Activated T-cell treated with anti-CD3 and anti-CD28 coated beads, Interleukin-2, amount 50 U/mL, for 72 hours (primary cell): Measurements from ENCODE around the gene VWA8. TPM values are rescaled to one million over a fixed set of nuclear protein-coding genes. Genes with fewer than 3 reads are reported as not detected.
"Not testable (repeated sequence)": the region's sequence is repeated elsewhere in the genome, so short reads cannot be mapped to it uniquely, and the experiment has no call there.

Experiments
- ATAC-seq, 2 donors: fragments of 150-1000 bp; cut with Tn5 transposase; replicated peaks in 1 of 2; 2 replicates each; pipeline ENCODE4 v1.10.0; 2021; ENCODE audit warnings: moderate library complexity in 2 of 2, mild to moderate bottlenecking in 1 of 2
- DNase-seq, 2 donors: peaks; one replicate each; pipeline ENCODE4 v3.0.0; 2021 to 2022; ENCODE audit warnings: mixed read lengths in 1 of 2
- H3K27ac Mint-ChIP-seq: one replicate; pipeline ENCODE4 v1.8.0; 2022; ENCODE audit warnings: mild to moderate bottlenecking, moderate library complexity, mixed read lengths
- H3K27me3 Mint-ChIP-seq: one replicate; pipeline ENCODE4 v1.8.0; 2022; ENCODE audit warnings: low read depth, mixed read lengths
- H3K36me3 Mint-ChIP-seq, 2 donors: one replicate each; pipeline ENCODE4 v1.8.0; 2022; ENCODE audit warnings: mixed read lengths in 2 of 2, mild to moderate bottlenecking in 1 of 2; ENCODE audit not compliant: insufficient read depth in 2 of 2
- H3K4me1 Mint-ChIP-seq: one replicate; pipeline ENCODE4 v1.8.0; 2022; ENCODE audit warnings: low read depth, mixed read lengths
- H3K4me3 Mint-ChIP-seq, 2 donors: one replicate each; pipeline ENCODE4 v1.8.0; 2022; ENCODE audit warnings: mild to moderate bottlenecking in 2 of 2, mixed read lengths in 2 of 2, moderate library complexity in 2 of 2
- H3K9me3 Mint-ChIP-seq, 2 donors: one replicate each; pipeline ENCODE4 v1.8.0; 2022; ENCODE audit warnings: mixed read lengths in 2 of 2
- total RNA-seq, 2 donors: library from RNA; stranded (reverse); gene quantifications; one replicate each; pipeline ENCODE4 v1.2.3, GENCODE V29; 2022

Gene VWA8
- total RNA-seq, 2 donors from 2014 or later, result 25.6 to 35.0 TPM

GRCh38 chr13:41956272-41956671, 4.6 kb downstream of the VWA8 start:
- H3K27ac Mint-ChIP-seq, result no peak overlapping the region
- H3K4me3 Mint-ChIP-seq, result no peak overlapping the region
- no peak for DNase-seq
- peaks cover 3 to 4% of the 10 kb centered on the region in 2 donors for H3K36me3 Mint-ChIP-seq
- H3K27me3 Mint-ChIP-seq, result no peaks in the 10 kb centered on the region
- no peak for ATAC-seq
- peaks cover 41% of the 10 kb centered on the region for H3K4me1 Mint-ChIP-seq
- H3K9me3 Mint-ChIP-seq, result no peaks in the 10 kb centered on the region

- Mint-ChIP-seq H3K9me3 (no peaks in the 10 kb centered on the region), H3K4me1 (peaks cover 40% of the 10 kb centered on the region), H3K36me3 (peaks cover 3 to 5% of the 10 kb centered on the region in 2 donors), H3K27ac (no peak overlapping the region), H3K4me3 (no peak overlapping the region), H3K27me3 (no peaks in the 10 kb centered on the region)
- DNase-seq (no peak), ATAC-seq (peak in 1 of 2 donors; percentile 29)
Measured at GRCh38 chr13:41955605-41956004, 5.3 kb downstream of the VWA8 start.

DNA sequence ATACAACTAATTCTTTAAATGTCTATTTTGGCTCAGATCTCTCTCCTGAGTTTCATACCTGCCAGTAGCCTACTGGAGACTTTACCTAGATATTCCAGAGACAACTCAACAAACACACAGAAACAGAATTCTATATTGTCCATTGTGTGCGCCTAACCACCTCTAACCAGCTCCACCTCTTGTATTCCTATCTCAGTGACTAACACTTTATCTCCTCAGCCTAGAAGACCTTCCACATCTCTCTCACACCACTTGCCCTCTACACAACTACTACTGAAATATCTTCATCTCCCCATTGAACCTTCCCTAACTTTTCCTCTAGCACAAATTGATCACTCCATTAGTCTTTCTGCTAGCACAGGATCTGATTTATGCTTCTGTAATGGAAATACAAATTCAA, 6.7 kb downstream of the VWA8 start:
- H3K4me1 Mint-ChIP-seq, result peaks cover 30% of the 10 kb centered on the region
- H3K4me3 Mint-ChIP-seq, result no peak overlapping the region
- ATAC-seq, result no peak
- DNase-seq, result no peak
- peak overlapping the region; percentile 7 for H3K27ac Mint-ChIP-seq
- peaks cover 3 to 7% of the 10 kb centered on the region in 2 donors for H3K36me3 Mint-ChIP-seq
- H3K27me3 Mint-ChIP-seq, result no peaks in the 10 kb centered on the region
- H3K9me3 Mint-ChIP-seq, result no peaks in the 10 kb centered on the region

- no peak for DNase-seq
- ATAC-seq, result no peak
- Mint-ChIP-seq H3K4me1 (peaks cover 15% of the 10 kb centered on the region), H3K27me3 (no peaks in the 10 kb centered on the region), H3K4me3 (no peak overlapping the region), H3K27ac (peak overlapping the region; percentile 7), H3K9me3 (no peaks in the 10 kb centered on the region), H3K36me3 (peaks cover 3 to 17% of the 10 kb centered on the region in 2 donors)
Measured at GRCh38 chr13:41952749-41953148, 8.2 kb downstream of the VWA8 start.

DNA sequence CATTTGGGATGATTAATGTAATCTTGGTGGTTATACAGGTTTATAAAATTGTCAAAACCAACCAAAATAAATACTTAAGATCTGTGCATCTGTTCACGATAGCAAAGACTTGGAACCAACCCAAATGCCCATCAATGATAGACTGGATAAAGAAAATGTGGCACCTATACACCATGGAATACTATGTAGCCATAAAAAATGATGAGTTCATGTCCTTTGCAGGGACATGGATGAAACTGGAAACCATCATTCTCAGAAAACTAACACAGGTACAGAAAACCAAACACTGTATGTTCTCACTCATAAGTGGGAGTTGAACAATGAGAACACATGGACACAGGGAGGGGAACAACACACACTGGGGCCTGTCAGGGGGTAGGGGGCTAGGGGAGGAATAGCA, 11.8 kb downstream of the VWA8 start:
- Mint-ChIP-seq H3K4me1 (peaks cover 12% of the 10 kb centered on the region), H3K36me3 (peaks cover 21 to 42% of the 10 kb centered on the region in 2 donors)
- H3K27ac Mint-ChIP-seq, DNase-seq, H3K9me3 Mint-ChIP-seq, H3K4me3 Mint-ChIP-seq, ATAC-seq, H3K27me3 Mint-ChIP-seq: not testable (repeated sequence)

DNA sequence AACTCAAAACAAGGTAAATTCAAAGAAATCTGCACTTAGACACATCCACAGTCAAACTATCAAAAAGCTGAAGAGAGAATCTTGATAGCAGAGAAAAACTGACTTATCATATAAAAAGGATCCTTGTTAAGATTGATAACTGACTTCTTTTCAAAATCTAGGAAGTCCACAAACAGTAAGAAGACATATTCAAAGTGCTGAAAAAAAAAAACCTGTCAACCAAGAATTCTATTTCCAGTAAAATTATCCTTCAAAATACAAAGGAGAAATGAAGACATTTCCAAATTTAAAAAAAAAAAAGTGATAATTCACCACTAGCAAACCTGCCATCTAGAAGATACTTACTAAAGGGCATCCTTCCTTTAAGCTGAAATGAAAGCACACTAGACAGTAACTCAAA, 15.0 kb downstream of the VWA8 start:
- ATAC-seq, result no peak
- DNase-seq, result no peak
- no peak overlapping the region for H3K27ac Mint-ChIP-seq
- no peaks in the 10 kb centered on the region for H3K4me1 Mint-ChIP-seq
- no peak overlapping the region for H3K4me3 Mint-ChIP-seq
- H3K9me3 Mint-ChIP-seq, result peaks cover 6 to 9% of the 10 kb centered on the region in 2 donors
- H3K36me3 Mint-ChIP-seq, result peaks cover 21 to 41% of the 10 kb centered on the region in 2 donors
- H3K27me3 Mint-ChIP-seq, result no peaks in the 10 kb centered on the region

- no peak for DNase-seq
- ATAC-seq, result no peak
- H3K4me3 Mint-ChIP-seq, result no peak overlapping the region
- peaks cover 21 to 39% of the 10 kb centered on the region in 2 donors for H3K36me3 Mint-ChIP-seq
- H3K9me3 Mint-ChIP-seq, result peaks cover 6 to 9% of the 10 kb centered on the region in 2 donors
- peaks cover 9% of the 10 kb centered on the region for H3K4me1 Mint-ChIP-seq
- H3K27ac Mint-ChIP-seq, result peak overlapping the region; percentile 11
- H3K27me3 Mint-ChIP-seq, result no peaks in the 10 kb centered on the region
Measured at GRCh38 chr13:41944635-41945397, 16.1 kb downstream of the VWA8 start.

DNA sequence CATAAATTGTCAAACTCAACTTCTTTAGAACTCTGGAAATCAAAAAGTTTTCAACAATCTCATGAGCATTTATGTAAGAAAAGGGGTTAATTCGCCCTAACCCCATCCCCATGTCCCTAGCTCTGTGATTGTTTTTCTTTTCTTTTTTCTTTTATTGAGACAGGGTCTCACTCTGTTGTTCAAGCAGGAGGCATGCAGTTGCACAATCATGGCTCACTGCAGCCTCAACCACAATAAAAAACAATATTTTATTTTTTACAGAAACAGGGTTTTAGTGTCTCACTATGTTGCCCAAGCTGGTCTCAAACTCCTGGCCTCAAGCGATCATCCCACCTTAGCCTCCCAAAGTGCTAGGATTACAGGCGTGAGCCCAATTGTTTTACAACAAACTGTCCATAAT, 16.7 kb downstream of the VWA8 start:
- H3K4me3 Mint-ChIP-seq, result no peak overlapping the region
- no peak overlapping the region for H3K27ac Mint-ChIP-seq
- ATAC-seq (no peak), DNase-seq (no peak)
- peaks cover 9% of the 10 kb centered on the region for H3K4me1 Mint-ChIP-seq
- no peaks in the 10 kb centered on the region for H3K27me3 Mint-ChIP-seq
- peaks cover 21 to 38% of the 10 kb centered on the region in 2 donors for H3K36me3 Mint-ChIP-seq
- peaks cover 6 to 9% of the 10 kb centered on the region in 2 donors for H3K9me3 Mint-ChIP-seq

DNA sequence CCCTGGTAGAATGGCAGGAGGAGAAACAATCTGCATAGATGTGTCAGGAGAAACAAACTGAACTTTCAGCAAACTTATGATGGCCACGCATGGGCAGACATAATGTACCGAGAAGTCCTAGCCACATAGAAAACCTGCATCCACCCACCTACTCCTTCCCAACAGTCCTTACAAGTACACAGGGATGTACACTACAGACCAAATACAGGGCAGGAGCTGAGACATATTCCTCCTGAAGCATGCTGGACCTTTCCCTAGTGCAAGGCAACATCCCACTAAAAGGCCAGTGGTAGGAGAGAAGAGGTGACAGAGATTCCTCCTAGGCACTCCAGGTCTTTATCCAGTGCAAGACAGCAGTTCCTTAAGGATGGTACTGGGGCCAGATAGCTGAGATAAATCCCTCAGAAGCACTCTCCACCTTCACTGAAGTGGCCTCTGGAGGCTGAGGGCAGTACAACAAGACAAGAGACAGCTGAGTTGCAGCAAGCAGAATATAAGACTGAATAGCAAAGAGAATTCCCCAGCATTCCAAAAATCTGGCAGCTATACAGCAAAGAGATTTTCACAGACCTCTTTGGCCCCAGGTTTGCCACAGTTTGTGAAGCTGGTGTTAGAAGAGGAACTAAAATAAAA, 18.3 kb downstream of the VWA8 start:
- Mint-ChIP-seq H3K4me3 (no peak overlapping the region), H3K4me1 (peaks cover 9% of the 10 kb centered on the region), H3K9me3 (peaks cover 6 to 9% of the 10 kb centered on the region in 2 donors), H3K36me3 (peaks cover 21 to 30% of the 10 kb centered on the region in 2 donors), H3K27ac (no peak overlapping the region), H3K27me3 (no peaks in the 10 kb centered on the region)
- DNase-seq, result no peak
- no peak for ATAC-seq

GRCh38 chr13:41941174-41941573, 19.7 kb downstream of the VWA8 start:
- H3K27ac Mint-ChIP-seq, result no peak overlapping the region
- no peaks in the 10 kb centered on the region for H3K27me3 Mint-ChIP-seq
- no peak for DNase-seq
- peaks cover 9% of the 10 kb centered on the region for H3K4me1 Mint-ChIP-seq
- H3K9me3 Mint-ChIP-seq, result peaks cover 0 to 2% of the 10 kb centered on the region in 2 donors
- H3K36me3 Mint-ChIP-seq, result peaks cover 11 to 20% of the 10 kb centered on the region in 2 donors
- H3K4me3 Mint-ChIP-seq, result no peak overlapping the region
- no peak for ATAC-seq

DNA sequence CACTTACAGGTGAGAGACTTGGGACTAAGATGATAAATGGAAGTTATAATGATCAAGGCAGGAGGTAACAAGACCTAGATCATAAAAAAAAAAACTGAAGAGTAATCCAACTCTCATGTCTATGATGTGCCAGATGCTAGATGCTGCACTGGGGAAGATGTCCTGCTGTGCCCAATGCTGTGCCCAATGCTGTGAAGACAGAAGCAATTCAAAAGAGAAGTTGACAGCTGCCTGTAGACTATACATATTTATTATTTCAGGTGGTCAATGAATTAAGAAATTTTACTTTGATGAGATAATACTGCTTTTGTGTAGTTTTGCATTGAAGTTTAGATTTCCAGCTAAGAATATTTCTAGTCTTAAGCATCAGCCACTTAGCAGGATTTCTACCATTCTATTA, 21.5 kb downstream of the VWA8 start:
- Mint-ChIP-seq H3K27me3 (no peaks in the 10 kb centered on the region), H3K27ac (no peak overlapping the region), H3K4me3 (no peak overlapping the region), H3K4me1 (peaks cover 9% of the 10 kb centered on the region), H3K9me3 (no peaks in the 10 kb centered on the region), H3K36me3 (peaks cover 0 to 6% of the 10 kb centered on the region in 2 donors)
- DNase-seq, result no peak
- no peak for ATAC-seq

GRCh38 chr13:41938918-41939317, 22.0 kb downstream of the VWA8 start:
- Mint-ChIP-seq H3K9me3 (no peaks in the 10 kb centered on the region), H3K27ac (no peak overlapping the region), H3K4me3 (no peak overlapping the region), H3K4me1 (peaks cover 9% of the 10 kb centered on the region), H3K27me3 (no peaks in the 10 kb centered on the region), H3K36me3 (peaks cover 0 to 7% of the 10 kb centered on the region in 2 donors)
- no peak for DNase-seq
- ATAC-seq, result no peak

GRCh38 chr13:41937388-41937787, 23.5 kb downstream of the VWA8 start:
- Mint-ChIP-seq H3K27ac (no peak overlapping the region), H3K4me3 (no peak overlapping the region), H3K4me1 (peaks cover 9% of the 10 kb centered on the region), H3K27me3 (no peaks in the 10 kb centered on the region), H3K9me3 (no peaks in the 10 kb centered on the region), H3K36me3 (peaks cover 0 to 9% of the 10 kb centered on the region in 2 donors)
- DNase-seq, result no peak
- ATAC-seq, result no peak
